HL-60 (cell line): ENCODE measurements around the gene SLC30A1.

Source experiments
- POLR2AphosphoS5 ChIP-seq: IDR thresholded peaks from 2 replicates; pipeline ENCODE4 v1.6.1; 2012; ENCODE audit warnings: low read depth
- TF ChIP-seq, protein P1 (sequence below): IDR thresholded peaks from one replicate; pipeline ENCODE4 v1.5.1; 2011; ENCODE audit warnings: low read length, control low read depth, inconsistent platforms; ENCODE audit not compliant: insufficient read depth

DNA sequence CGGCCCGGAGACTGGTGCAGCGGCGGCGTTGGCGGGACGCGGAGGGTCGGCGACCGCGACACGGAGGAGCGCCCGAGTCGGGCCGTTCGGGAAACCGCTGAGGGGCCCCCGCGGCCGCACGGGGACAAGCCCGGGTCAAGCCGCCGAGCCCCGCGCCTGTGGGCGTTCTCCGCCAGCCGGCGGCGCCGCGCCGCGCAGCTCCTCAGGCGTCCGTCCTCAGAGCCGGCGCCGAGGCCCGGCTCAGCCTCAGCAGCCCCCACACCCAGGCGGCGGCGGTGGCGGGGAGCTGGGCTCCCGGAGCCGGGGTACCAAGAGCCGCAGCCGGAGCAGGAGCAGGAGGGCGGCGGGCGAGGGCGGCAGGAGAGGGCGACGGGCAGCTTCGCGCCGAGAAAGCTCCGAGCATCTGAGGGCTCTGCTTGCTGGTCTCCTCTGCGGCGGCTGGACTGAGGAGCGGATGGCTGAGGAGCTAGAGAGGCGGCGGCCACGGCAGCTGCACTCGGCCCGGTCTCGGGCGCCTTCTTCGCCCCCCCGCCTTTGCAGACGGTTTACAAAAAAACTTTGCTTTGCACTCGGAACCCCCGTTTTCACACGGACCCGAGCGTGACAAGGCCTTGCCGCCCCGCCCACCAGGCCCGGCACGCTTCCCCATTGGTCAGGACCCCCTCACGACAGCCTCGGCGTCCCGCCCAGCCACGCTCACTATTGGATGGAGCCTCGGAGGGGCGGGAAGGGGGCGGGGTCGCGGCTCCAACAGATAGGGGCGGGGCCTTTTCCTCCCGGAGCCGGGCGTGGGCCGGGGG, at the start of gene SLC30A1:
- TF ChIP-seq, protein P1, sequence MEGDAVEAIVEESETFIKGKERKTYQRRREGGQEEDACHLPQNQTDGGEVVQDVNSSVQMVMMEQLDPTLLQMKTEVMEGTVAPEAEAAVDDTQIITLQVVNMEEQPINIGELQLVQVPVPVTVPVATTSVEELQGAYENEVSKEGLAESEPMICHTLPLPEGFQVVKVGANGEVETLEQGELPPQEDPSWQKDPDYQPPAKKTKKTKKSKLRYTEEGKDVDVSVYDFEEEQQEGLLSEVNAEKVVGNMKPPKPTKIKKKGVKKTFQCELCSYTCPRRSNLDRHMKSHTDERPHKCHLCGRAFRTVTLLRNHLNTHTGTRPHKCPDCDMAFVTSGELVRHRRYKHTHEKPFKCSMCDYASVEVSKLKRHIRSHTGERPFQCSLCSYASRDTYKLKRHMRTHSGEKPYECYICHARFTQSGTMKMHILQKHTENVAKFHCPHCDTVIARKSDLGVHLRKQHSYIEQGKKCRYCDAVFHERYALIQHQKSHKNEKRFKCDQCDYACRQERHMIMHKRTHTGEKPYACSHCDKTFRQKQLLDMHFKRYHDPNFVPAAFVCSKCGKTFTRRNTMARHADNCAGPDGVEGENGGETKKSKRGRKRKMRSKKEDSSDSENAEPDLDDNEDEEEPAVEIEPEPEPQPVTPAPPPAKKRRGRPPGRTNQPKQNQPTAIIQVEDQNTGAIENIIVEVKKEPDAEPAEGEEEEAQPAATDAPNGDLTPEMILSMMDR: no peak
- peak; percentile 33; the same call in 1 of the 2 replicates for TF ChIP-seq POLR2AphosphoS5
